ENCODE results near the gene LPP.

The LPP gene

DNA sequence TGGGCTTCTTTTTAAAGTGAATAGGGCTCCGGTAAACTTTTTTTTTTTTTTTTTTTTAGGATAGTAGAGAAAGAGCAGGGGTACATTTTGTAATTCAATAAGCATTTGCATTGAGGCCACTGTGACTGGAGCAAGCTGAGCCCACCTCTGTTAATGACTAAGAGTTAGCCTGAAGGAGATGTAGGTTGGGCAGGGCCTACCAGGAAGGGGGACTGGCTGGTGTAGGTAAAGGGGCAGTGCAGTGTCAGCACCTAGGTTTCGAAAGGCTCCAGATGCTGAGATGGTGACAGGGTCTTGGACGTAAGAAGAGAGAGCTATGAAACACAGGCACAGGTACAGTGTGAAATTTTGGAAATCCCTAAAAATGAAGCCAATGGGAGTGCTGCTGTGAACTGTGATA is 30.7 kb downstream of the LPP start:
- H3K4me2 ChIP-seq (ENCODE audit: low read depth, low read length) = no peak overlapping the region
- H3K4me3 ChIP-seq (ENCODE audit: low read length) = no peak overlapping the region
- no peak overlapping the region for H2AFZ ChIP-seq (ENCODE audit: low read length)
- H3F3A ChIP-seq (ENCODE audit: insufficient read depth, low read length) = no peaks in the 10 kb centered on the region
- no peaks in the 10 kb centered on the region for H3K4me1 ChIP-seq (ENCODE audit: low read length)
- no peak for TF ChIP-seq EZH2 (optimal IDR thresholded peaks at IDR 0.05; ENCODE audit: low read depth, low read length)
- TF ChIP-seq, protein P1, sequence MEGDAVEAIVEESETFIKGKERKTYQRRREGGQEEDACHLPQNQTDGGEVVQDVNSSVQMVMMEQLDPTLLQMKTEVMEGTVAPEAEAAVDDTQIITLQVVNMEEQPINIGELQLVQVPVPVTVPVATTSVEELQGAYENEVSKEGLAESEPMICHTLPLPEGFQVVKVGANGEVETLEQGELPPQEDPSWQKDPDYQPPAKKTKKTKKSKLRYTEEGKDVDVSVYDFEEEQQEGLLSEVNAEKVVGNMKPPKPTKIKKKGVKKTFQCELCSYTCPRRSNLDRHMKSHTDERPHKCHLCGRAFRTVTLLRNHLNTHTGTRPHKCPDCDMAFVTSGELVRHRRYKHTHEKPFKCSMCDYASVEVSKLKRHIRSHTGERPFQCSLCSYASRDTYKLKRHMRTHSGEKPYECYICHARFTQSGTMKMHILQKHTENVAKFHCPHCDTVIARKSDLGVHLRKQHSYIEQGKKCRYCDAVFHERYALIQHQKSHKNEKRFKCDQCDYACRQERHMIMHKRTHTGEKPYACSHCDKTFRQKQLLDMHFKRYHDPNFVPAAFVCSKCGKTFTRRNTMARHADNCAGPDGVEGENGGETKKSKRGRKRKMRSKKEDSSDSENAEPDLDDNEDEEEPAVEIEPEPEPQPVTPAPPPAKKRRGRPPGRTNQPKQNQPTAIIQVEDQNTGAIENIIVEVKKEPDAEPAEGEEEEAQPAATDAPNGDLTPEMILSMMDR (IDR thresholded peaks at IDR 0.05; ENCODE audit: low read length) = no peak
- TF ChIP-seq EZH2phosphoT487 (IDR thresholded peaks at IDR 0.05; ENCODE audit: low read length) = no peak
- H3K9ac ChIP-seq (ENCODE audit: low read length) = no peak overlapping the region
- no peak overlapping the region for H3K27ac ChIP-seq (ENCODE audit: low read length)
- no peaks in the 10 kb centered on the region for H3K27me3 ChIP-seq (replicated peaks; ENCODE audit: insufficient read depth, low read length)
- H4K20me1 ChIP-seq (ENCODE audit: insufficient read depth, low read length) = no peaks in the 10 kb centered on the region
- no peaks in the 10 kb centered on the region for H3K9me3 ChIP-seq (replicated peaks; ENCODE audit: insufficient read depth, low read length)
- no peaks in the 10 kb centered on the region for H3K9me2 ChIP-seq (replicated peaks; ENCODE audit: insufficient read depth, low read length)
- H3K79me2 ChIP-seq (ENCODE audit: low read length) = no peaks in the 10 kb centered on the region
- no peaks in the 10 kb centered on the region for H3K36me3 ChIP-seq (replicated peaks; ENCODE audit: insufficient read depth, low read length)
- no peak for DNase-seq

DNA sequence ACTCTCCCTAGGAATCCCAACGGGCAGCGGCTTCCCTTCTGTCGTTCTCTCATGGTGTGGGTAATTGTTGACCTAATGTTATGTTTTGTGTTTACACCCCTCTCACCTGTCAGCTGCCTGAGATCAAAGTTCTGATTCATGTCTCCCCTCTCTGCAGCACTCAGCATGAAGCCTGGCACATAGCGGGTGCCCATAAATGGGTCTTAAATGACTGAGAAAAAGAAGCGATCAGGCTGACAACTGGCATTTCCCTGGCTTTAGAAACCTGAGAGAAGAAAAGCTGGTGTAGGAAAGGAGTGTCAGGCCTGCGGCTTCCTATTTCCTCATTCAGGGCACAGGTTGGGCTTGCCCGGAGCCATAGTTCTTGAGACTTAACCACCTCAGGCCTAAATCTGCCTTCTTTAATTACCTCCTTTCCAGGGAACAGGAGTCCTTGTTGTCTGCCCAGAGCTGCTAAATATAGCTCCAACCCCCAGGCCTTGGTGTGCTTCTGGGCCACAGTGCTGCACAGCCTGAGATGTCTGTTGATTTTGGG is 31.8 kb downstream of the LPP start:
- no peaks in the 10 kb centered on the region for H4K20me1 ChIP-seq (ENCODE audit: insufficient read depth, low read length)
- no peak overlapping the region for H3K9ac ChIP-seq (ENCODE audit: low read length)
- no peaks in the 10 kb centered on the region for H3F3A ChIP-seq (ENCODE audit: insufficient read depth, low read length)
- no peak overlapping the region for H3K4me3 ChIP-seq (ENCODE audit: low read length)
- no peak overlapping the region for H3K4me2 ChIP-seq (ENCODE audit: low read depth, low read length)
- DNase-seq = no peak
- H3K27me3 ChIP-seq (replicated peaks; ENCODE audit: insufficient read depth, low read length) = no peaks in the 10 kb centered on the region
- H3K9me2 ChIP-seq (replicated peaks; ENCODE audit: insufficient read depth, low read length) = no peaks in the 10 kb centered on the region
- no peaks in the 10 kb centered on the region for H3K9me3 ChIP-seq (replicated peaks; ENCODE audit: insufficient read depth, low read length)
- no peak overlapping the region for H2AFZ ChIP-seq (ENCODE audit: low read length)
- TF ChIP-seq, protein P1 (IDR thresholded peaks at IDR 0.05; ENCODE audit: low read length) = no peak
- no peak for TF ChIP-seq EZH2phosphoT487 (IDR thresholded peaks at IDR 0.05; ENCODE audit: low read length)
- no peak for TF ChIP-seq EZH2 (optimal IDR thresholded peaks at IDR 0.05; ENCODE audit: low read depth, low read length)
- no peak overlapping the region for H3K27ac ChIP-seq (ENCODE audit: low read length)
- H3K79me2 ChIP-seq (ENCODE audit: low read length) = no peaks in the 10 kb centered on the region
- no peaks in the 10 kb centered on the region for H3K36me3 ChIP-seq (replicated peaks; ENCODE audit: insufficient read depth, low read length)
- no peaks in the 10 kb centered on the region for H3K4me1 ChIP-seq (ENCODE audit: low read length)

- Histone ChIP-seq H4K20me1 (ENCODE audit: insufficient read depth, low read length) (no peaks in the 10 kb centered on the region), H3K4me1 (ENCODE audit: low read length) (no peaks in the 10 kb centered on the region), H3K79me2 (ENCODE audit: low read length) (no peaks in the 10 kb centered on the region), H2AFZ (ENCODE audit: low read length) (no peak overlapping the region), H3F3A (ENCODE audit: insufficient read depth, low read length) (no peaks in the 10 kb centered on the region), H3K4me2 (ENCODE audit: low read depth, low read length) (no peak overlapping the region), H3K9me2 (replicated peaks; ENCODE audit: insufficient read depth, low read length) (no peaks in the 10 kb centered on the region), H3K9me3 (replicated peaks; ENCODE audit: insufficient read depth, low read length) (no peaks in the 10 kb centered on the region), H3K36me3 (replicated peaks; ENCODE audit: insufficient read depth, low read length) (no peaks in the 10 kb centered on the region), H3K27ac (ENCODE audit: low read length) (no peak overlapping the region), H3K27me3 (replicated peaks; ENCODE audit: insufficient read depth, low read length) (no peaks in the 10 kb centered on the region), H3K9ac (ENCODE audit: low read length) (no peak overlapping the region), H3K4me3 (ENCODE audit: low read length) (no peak overlapping the region)
- no peak for TF ChIP-seq EZH2 (optimal IDR thresholded peaks at IDR 0.05; ENCODE audit: low read depth, low read length)
- TF ChIP-seq, protein P1 (IDR thresholded peaks at IDR 0.05; ENCODE audit: low read length) = no peak
- no peak for TF ChIP-seq EZH2phosphoT487 (IDR thresholded peaks at IDR 0.05; ENCODE audit: low read length)
- no peak for DNase-seq
These were observed 33.1 kb downstream of the LPP start for GRCh38 chr3:188187053-188187452.

Measured in MM.1S (cell line).